NCI-H1930 (cell line): ENCODE results near the gene ITLN1.

ENCODE experiments used
- DNase-seq, 2 experiments: peaks; one replicate each; lab custom pipeline; 2025; lab: John Stamatoyannopoulos, UW

The ITLN1 gene

GRCh38 chr1:160858097-160858496 is 26.9 kb downstream of the ITLN1 start:
- DNase-seq, result no peak

GRCh38 chr1:160855181-160855981 is 29.6 kb downstream of the ITLN1 start:
- DNase-seq, result no peak

GRCh38 chr1:160853754-160854153 is 31.2 kb downstream of the ITLN1 start:
- no peak for DNase-seq

- no peak for DNase-seq
Measured at GRCh38 chr1:160853014-160853413, 32.0 kb downstream of the ITLN1 start.

- no peak for DNase-seq
Measured at GRCh38 chr1:160850993-160851392, 34.0 kb downstream of the ITLN1 start.

GRCh38 chr1:160850541-160850940 is 34.4 kb downstream of the ITLN1 start:
- DNase-seq, result no peak

- DNase-seq, result no peak
Measured at GRCh38 chr1:160846281-160846680, 38.7 kb downstream of the ITLN1 start.

GRCh38 chr1:160844447-160845232 is 40.3 kb downstream of the ITLN1 start:
- no peak for DNase-seq

- no peak for DNase-seq
Measured at GRCh38 chr1:160841079-160841478, 43.9 kb downstream of the ITLN1 start.

GRCh38 chr1:160839746-160840145 is 45.2 kb downstream of the ITLN1 start:
- no peak for DNase-seq

- DNase-seq, result no peak
Measured at GRCh38 chr1:160838888-160839287, 46.1 kb downstream of the ITLN1 start.

- no peak for DNase-seq
Measured at GRCh38 chr1:160837558-160838205, 47.3 kb downstream of the ITLN1 start.

- DNase-seq, result no peak
Measured at GRCh38 chr1:160836981-160837557, 47.9 kb downstream of the ITLN1 start.

- no peak for DNase-seq
Measured at GRCh38 chr1:160836561-160836960, 48.4 kb downstream of the ITLN1 start.

- no peak for DNase-seq
Measured at GRCh38 chr1:160835751-160836150, 49.2 kb downstream of the ITLN1 start.

- DNase-seq, result no peak
Measured at GRCh38 chr1:160834945-160835565, 49.9 kb downstream of the ITLN1 start.

- DNase-seq, result peak in 1 of 2 experiments; percentile 25
Measured at GRCh38 chr1:160830321-160831153, 54.4 kb downstream of the ITLN1 start.

GRCh38 chr1:160829766-160830165 is 55.2 kb downstream of the ITLN1 start:
- DNase-seq, result no peak

GRCh38 chr1:160827418-160827817 is 57.6 kb downstream of the ITLN1 start:
- DNase-seq, result no peak

GRCh38 chr1:160826546-160826945 is 58.4 kb downstream of the ITLN1 start:
- no peak for DNase-seq
